Muscle layer of duodenum (tissue), 2 donors: ENCODE data around the gene OR2AT4.
"Not testable (repeated sequence)": the region's sequence is repeated elsewhere in the genome, so short reads cannot be mapped to it uniquely, and the experiment has no call there.

Experiments
- H3K27ac ChIP-seq: one replicate; pipeline ENCODE4 v1.7.0; 2013; ENCODE audit warnings: mild to moderate bottlenecking, low read length
- H3K27me3 ChIP-seq: one replicate; pipeline ENCODE4 v1.7.0; 2013; ENCODE audit warnings: low read depth, mild to moderate bottlenecking, control low read depth, low read length
- H3K36me3 ChIP-seq, 2 donors: one replicate each; pipeline ENCODE4 v1.7.0; 2013; ENCODE audit warnings: low read length in 2 of 2, control low read depth in 1 of 2, mild to moderate bottlenecking in 1 of 2; ENCODE audit not compliant: insufficient read depth in 2 of 2, control insufficient read depth in 1 of 2
- H3K4me1 ChIP-seq, 2 donors: one replicate each; pipeline ENCODE4 v1.7.0; 2013; ENCODE audit warnings: low read length in 2 of 2, mild to moderate bottlenecking in 2 of 2, control low read depth in 1 of 2, moderate library complexity in 1 of 2; ENCODE audit not compliant: insufficient read depth in 2 of 2, control insufficient read depth in 1 of 2
- H3K4me3 ChIP-seq, 2 donors: one replicate each; pipeline ENCODE4 v1.7.0; 2013; ENCODE audit warnings: low read length in 2 of 2, low read depth in 1 of 2, mild to moderate bottlenecking in 1 of 2
- H3K9me3 ChIP-seq, 2 donors: one replicate each; pipeline ENCODE4 v1.7.0; 2013; ENCODE audit warnings: low read length in 2 of 2, control low read depth in 1 of 2, mild to moderate bottlenecking in 1 of 2; ENCODE audit not compliant: control insufficient read depth in 1 of 2
- donor health status: healthy.

Gene OR2AT4

DNA sequence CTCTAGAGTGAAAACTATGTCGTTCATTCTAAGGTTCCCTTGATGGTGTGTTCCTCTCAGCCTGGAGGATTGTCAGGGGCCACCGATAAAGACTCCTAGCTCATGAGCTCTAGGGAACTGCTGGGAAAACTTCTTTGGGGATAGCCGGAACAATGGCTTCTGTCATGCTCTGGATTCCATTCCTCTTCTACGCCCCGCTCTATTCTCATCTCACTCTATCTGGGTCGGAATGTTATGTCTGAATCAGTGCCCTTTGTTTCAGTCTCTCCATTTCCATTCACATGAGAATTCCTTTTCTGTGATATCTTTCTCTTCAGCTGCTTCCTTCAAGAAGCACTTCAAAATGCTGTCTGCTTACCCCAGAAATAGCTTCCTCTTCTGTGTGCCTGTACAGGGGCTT lies 37.3 kb upstream of the OR2AT4 start:
- Histone ChIP-seq H3K9me3 (no peaks in the 10 kb centered on the region), H3K4me1 (no peaks in the 10 kb centered on the region), H3K27me3 (no peaks in the 10 kb centered on the region), H3K27ac (no peak overlapping the region), H3K4me3 (no peak overlapping the region), H3K36me3 (no peaks in the 10 kb centered on the region)

DNA sequence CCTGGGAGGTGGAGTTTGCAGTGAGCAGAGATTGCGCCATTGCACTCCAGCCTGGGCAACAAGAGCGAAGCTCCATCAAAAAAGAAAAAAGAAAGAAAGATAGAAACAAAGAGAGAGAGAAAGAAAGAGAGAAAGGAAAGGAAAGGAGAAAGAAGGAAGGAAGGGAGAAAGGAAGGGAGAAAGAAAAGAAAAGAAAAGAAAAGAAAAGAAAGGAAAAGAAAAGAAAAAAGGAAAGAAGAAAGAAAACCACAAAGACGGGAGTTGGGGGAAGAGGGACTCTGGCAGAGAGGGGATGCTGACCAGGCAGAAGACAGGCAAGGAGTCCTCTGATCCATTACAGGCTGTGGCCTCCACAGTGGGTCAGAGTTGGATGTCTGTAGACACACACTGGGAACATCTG lies 35.4 kb upstream of the OR2AT4 start:
- no peaks in the 10 kb centered on the region for H3K27me3 ChIP-seq
- no peak overlapping the region for H3K27ac ChIP-seq
- H3K4me1 ChIP-seq = no peaks in the 10 kb centered on the region
- H3K36me3 ChIP-seq = no peaks in the 10 kb centered on the region
- no peaks in the 10 kb centered on the region for H3K9me3 ChIP-seq
- H3K4me3 ChIP-seq = no peak overlapping the region

DNA sequence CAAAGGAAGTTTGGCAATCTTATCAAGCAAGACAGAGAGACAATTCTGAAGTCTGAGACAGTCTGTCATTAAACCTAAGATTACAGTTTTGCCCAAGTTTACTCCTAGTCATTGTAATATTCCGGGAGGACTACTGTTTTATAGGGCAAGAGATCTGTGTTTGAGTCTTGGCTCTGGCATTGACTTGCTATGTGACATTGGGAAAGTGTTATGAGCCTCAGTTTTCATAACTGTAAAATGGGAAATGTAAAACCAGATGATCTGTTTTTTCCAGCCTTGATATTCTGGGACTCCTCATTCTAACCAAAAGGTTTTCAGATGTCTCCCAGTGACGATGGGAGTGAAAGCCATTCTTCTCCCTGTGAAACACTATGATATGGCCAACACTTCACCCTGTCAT lies 29.9 kb upstream of the OR2AT4 start:
- no peak overlapping the region for H3K4me3 ChIP-seq
- no peaks in the 10 kb centered on the region for H3K4me1 ChIP-seq
- H3K36me3 ChIP-seq = no peaks in the 10 kb centered on the region
- H3K9me3 ChIP-seq = no peaks in the 10 kb centered on the region
- H3K27ac ChIP-seq = no peak overlapping the region
- no peaks in the 10 kb centered on the region for H3K27me3 ChIP-seq

DNA sequence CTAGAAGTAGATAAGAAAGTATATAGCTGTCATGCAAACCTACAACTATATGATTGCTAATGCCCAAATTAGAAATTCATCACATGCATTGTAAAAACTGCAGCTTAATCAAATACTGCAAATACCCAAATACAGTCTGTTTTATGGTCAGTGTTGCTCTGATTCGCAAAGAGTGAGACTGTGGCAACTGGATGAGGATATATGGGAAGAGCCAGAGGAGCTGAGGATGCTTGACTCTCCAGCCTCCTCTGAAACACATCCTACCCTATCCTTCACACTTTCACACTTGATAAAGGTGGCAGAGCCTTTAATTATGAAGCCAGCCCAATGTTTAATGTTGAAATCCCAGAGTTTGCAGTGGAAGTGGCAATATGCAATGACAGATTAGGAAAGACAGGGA lies 21.9 kb upstream of the OR2AT4 start:
- H3K27me3 ChIP-seq = no peaks in the 10 kb centered on the region
- H3K9me3 ChIP-seq = peaks cover 0 to 12% of the 10 kb centered on the region in 2 donors
- no peak overlapping the region for H3K27ac ChIP-seq
- no peak overlapping the region for H3K4me3 ChIP-seq
- H3K36me3 ChIP-seq = no peaks in the 10 kb centered on the region
- no peaks in the 10 kb centered on the region for H3K4me1 ChIP-seq

DNA sequence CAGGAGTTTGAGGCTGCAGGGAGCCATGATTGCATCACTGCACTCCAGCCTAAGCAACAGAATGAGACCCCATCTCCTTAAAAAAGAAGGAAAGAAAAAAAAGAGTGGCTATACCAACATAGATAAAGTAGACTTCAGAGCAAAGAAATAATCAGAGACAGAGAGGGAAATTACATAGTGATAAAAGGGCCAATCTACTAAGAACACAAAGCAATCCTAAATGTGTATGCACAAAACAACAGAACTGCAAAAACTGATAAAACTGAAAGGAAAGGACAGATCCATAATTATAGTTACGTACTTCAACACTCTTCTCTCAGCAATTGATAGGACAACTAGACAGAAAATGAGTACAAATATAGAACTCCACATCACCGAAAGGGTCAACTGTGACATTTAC lies 17.8 kb upstream of the OR2AT4 start:
- H3K27ac ChIP-seq = no peak overlapping the region
- no peaks in the 10 kb centered on the region for H3K36me3 ChIP-seq
- no peaks in the 10 kb centered on the region for H3K4me1 ChIP-seq
- H3K4me3 ChIP-seq = no peak overlapping the region
- no peaks in the 10 kb centered on the region for H3K27me3 ChIP-seq
- H3K9me3 ChIP-seq = peaks cover 0 to 20% of the 10 kb centered on the region in 2 donors

DNA sequence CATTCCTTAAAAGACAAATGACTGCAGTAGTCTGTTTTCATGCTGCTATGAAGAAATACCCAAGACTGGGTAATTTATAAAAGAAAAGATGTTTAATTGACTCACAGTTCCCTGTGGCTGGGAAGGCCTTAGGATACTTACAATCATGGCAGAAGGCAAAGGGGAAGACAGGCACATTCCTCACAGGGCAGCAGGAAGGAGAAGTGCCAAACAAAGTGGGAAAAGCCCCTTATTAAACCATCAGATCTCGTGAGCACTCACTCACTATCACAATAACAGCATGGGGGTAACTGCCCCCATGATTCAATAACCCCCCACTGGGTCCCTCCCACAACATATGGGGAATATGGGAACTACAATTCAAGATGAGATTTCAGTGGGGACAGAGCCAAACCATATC lies 16.4 kb upstream of the OR2AT4 start:
- no peaks in the 10 kb centered on the region for H3K4me1 ChIP-seq
- H3K9me3 ChIP-seq = peaks cover 0 to 17% of the 10 kb centered on the region in 2 donors
- no peaks in the 10 kb centered on the region for H3K36me3 ChIP-seq
- no peak overlapping the region for H3K4me3 ChIP-seq
- no peak overlapping the region for H3K27ac ChIP-seq
- no peaks in the 10 kb centered on the region for H3K27me3 ChIP-seq

DNA sequence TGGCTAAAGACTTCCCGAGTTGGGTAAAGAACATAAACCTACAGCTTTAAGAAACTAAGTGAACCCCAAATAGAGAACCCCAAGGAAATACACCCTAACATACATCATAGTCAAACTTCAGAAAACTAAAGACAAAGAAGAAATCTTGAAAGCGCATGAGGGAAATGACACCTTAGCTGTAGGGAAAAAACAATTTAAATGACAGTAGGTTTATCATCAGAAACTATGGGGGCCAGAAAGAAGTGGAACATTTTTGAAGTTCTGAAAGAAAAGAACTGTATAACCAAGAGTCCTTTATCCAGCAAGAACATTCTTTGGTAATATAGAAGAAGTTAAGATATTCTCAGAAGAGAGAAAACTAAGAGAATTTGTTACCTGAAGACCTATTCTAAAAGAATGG lies 15.5 kb upstream of the OR2AT4 start:
- peaks cover 0 to 17% of the 10 kb centered on the region in 2 donors for H3K9me3 ChIP-seq
- no peaks in the 10 kb centered on the region for H3K4me1 ChIP-seq
- no peaks in the 10 kb centered on the region for H3K36me3 ChIP-seq
- no peak overlapping the region for H3K27ac ChIP-seq
- H3K4me3 ChIP-seq = no peak overlapping the region
- H3K27me3 ChIP-seq = no peaks in the 10 kb centered on the region

DNA sequence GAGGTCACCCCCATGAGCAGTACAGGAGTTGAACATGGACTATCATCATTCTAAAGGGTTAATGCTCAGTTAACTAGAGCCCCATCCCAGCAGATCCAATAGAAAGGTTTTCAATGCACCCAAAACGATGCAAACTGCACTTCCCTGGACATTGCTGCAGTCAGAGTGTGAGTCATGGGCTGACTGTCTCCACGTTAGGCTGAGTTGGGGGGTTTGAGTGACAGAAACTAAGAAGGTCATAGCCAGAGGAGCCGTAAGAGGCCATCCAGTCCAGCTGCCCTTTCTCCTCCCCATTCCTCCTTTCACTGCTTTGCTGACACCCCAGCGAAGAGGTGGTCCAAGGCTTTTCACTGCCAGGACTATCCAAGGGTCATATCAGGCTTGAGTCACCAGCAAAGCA lies 10.5 kb upstream of the OR2AT4 start:
- Histone ChIP-seq H3K27ac (no peak overlapping the region), H3K9me3 (peaks cover 0 to 5% of the 10 kb centered on the region in 2 donors), H3K4me1 (no peaks in the 10 kb centered on the region), H3K36me3 (no peaks in the 10 kb centered on the region), H3K4me3 (no peak overlapping the region), H3K27me3 (no peaks in the 10 kb centered on the region)

DNA sequence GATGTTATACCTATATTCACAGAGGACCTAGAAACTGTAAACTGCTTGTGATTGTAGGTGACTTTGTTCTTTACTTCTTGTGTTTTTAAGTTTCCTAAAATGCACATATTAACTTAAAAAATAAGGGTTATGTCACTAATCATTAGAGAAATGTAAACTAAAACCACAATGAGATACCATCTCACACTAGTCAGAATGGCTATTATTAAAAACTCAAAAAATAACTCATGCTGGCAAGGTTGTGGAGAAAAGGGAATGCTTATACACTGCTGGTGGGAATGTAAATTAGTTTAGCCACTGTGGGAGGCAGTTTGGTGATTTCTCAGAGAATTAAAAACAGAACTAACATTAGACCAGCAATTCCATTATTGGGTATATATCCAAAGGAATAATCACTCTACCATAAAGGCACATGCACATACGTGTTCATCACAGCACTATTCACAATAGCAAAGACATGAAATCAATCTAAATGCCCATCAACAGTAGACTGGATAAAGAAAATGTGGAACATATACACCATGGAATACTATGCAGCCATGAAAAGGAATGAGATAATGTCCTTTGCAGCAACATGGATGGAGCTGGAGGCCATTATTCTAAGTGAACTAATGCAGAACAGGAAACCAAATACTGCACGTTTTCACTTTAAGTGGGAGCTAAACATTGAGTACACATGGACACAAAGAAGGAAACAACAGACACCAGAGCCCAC lies 9.4 kb upstream of the OR2AT4 start:
- H3K4me1 ChIP-seq, H3K4me3 ChIP-seq, H3K27ac ChIP-seq, H3K9me3 ChIP-seq, H3K27me3 ChIP-seq, H3K36me3 ChIP-seq: not testable (repeated sequence)

DNA sequence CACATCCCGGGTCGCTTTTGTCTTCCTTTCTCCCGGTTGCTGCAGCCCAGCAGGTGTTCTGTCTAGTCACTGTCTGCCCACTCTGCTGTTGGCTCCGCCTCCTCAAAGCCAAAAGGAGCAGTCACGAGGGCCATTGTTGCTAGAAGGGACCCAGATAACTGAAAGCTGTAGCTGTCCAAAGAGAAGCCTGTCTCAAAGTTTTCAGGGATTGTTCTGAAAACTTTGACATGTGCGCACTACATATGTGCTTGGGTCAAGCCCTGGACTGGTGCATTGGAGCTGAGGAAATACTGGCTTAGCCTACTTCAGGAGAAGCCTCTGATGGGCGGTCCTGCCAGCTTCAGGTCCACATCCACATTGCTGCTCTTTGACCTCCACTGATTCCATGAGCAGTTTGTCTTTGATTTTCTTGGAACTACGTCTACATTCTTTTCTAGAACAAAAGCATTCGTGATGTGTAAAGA lies 8.8 kb upstream of the OR2AT4 start:
- no peak overlapping the region for H3K4me3 ChIP-seq
- peaks cover 0 to 3% of the 10 kb centered on the region in 2 donors for H3K9me3 ChIP-seq
- no peaks in the 10 kb centered on the region for H3K36me3 ChIP-seq

DNA sequence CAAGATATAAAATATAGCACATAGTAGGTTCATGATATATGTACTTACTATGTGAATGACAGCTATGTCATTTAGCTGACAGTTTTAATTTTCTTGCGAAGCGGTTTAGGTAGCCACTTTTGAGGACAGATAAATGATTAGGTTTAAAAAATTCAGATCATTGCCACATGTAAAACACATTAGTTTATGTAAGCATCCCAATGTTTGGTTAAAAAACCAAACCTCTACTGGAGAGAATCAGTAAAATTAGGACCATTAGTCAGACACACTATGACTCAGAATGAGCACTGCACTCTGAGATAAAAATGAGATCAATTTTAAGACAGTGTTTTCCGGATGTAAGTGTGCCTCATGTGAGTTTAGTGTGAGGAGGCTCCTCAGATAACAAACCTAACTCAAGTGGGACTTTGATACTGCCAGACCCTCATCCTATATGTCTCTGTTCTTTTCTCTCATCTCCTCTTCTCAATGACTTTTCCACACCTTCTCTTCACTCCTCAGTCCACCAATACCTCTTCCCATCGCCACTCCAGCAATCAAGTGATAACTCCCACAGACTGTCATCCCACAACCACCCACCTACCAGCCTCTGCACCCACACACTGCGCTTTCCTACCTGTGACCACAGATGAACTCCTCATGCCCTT lies 6.8 kb upstream of the OR2AT4 start:
- Histone ChIP-seq H3K27ac (no peak overlapping the region), H3K27me3 (no peaks in the 10 kb centered on the region), H3K4me1 (no peaks in the 10 kb centered on the region), H3K9me3 (peaks cover 0 to 3% of the 10 kb centered on the region in 2 donors), H3K4me3 (no peak overlapping the region), H3K36me3 (no peaks in the 10 kb centered on the region)

More for the DNA sequence above, 8.8 kb upstream of the OR2AT4 start:
- no peak overlapping the region for H3K27ac ChIP-seq
- no peaks in the 10 kb centered on the region for H3K4me1 ChIP-seq
- H3K27me3 ChIP-seq = no peaks in the 10 kb centered on the region
